Endothelial cell of umbilical vein (primary cell): ENCODE results near the gene PRLR. TPM values are rescaled to one million over a fixed set of nuclear protein-coding genes. Genes with fewer than 3 reads are reported as not detected.

Source experiments
- BruUV-seq: library from RNA; stranded (reverse); fragments of 400-500 nt; replicated peaks from 2 replicates; lab custom pipeline; 2021; lab: Mats Ljungman, UMichigan
- CTCF ChIA-PET: fragments of 300-600, 350-600 bp; sonication (Branson Sonifier 250); formaldehyde crosslinking; loops from one replicate; lab custom pipeline; 2021; ENCODE audit warnings: antibody characterized with exemption, inconsistent platforms; lab: Charles Lee
- POLR2A ChIA-PET: fragments of 300-600, 350-600 bp; sonication (Branson Sonifier 250); formaldehyde crosslinking; loops from one replicate; lab custom pipeline; 2021; ENCODE audit warnings: antibody characterized with exemption, inconsistent platforms; lab: Charles Lee
- DNase-seq: peaks from one replicate; pipeline ENCODE4 v3.0.0-alpha.2; 2011; ENCODE audit warnings: low read depth, low spot score
- FAIRE-seq: peaks from 2 replicates; lab custom pipeline; 2011; peaks lifted over from hg19 to GRCh38; lab: Jason Lieb, UNC
- H2AFZ ChIP-seq: 2 replicates; pipeline ENCODE4 v1.6.0; 2012; ENCODE audit warnings: low read depth, low read length, control low read depth, inconsistent platforms
- H3K27ac ChIP-seq: 2 replicates; pipeline ENCODE4 v1.5.1; 2011; ENCODE audit warnings: low read depth, mild to moderate bottlenecking, control low read depth, low read length, moderate library complexity; ENCODE audit not compliant: insufficient read depth
- H3K27me3 ChIP-seq, 2 experiments: 2 replicates each; pipeline versions ENCODE4 v1.6.0 to v1.6.1; 2011; ENCODE audit warnings: low read length in 2 of 2, mixed read lengths in 1 of 2; ENCODE audit not compliant: control insufficient read depth in 2 of 2, insufficient read depth in 2 of 2
- H3K36me3 ChIP-seq, 2 experiments: 2 replicates in 1 of 2; 3 replicates in 1 of 2; pipeline ENCODE4 v1.5.1; 2011; ENCODE audit warnings: low read length in 2 of 2, mild to moderate bottlenecking in 1 of 2, moderate library complexity in 1 of 2; ENCODE audit not compliant: control insufficient read depth in 2 of 2, insufficient read depth in 2 of 2; ENCODE audit errors: extremely low read depth in 1 of 2
- H3K4me1 ChIP-seq: 3 replicates; pipeline ENCODE4 v1.5.1; 2011; ENCODE audit warnings: mild to moderate bottlenecking, low read length; ENCODE audit not compliant: control insufficient read depth, insufficient read depth; ENCODE audit errors: extremely low read depth
- H3K4me2 ChIP-seq: 2 replicates; pipeline ENCODE4 v1.6.1; 2011; ENCODE audit warnings: low read length, control low read depth, mixed read lengths; ENCODE audit not compliant: insufficient read depth
- H3K4me3 ChIP-seq, 3 experiments: fragments of 200-600 bp in 1 of 3; sonication (generic), shearing (Covaris generic) in 1 of 3; replicated peaks in 1 of 3; 2 replicates each; pipeline ENCODE4 v1.5.1; 2011 to 2016; ENCODE audit warnings: control low read depth in 3 of 3, low read length in 3 of 3, mild to moderate bottlenecking in 2 of 3, inconsistent platforms in 1 of 3, low read depth in 1 of 3, moderate library complexity in 1 of 3; ENCODE audit not compliant: insufficient read depth in 1 of 3
- H3K79me2 ChIP-seq: 2 replicates; pipeline ENCODE4 v1.6.0; 2012; ENCODE audit warnings: low read length, inconsistent platforms; ENCODE audit not compliant: control insufficient read depth, insufficient read depth
- H3K9ac ChIP-seq: replicated peaks from 2 replicates; pipeline ENCODE3; 2011; ENCODE audit warnings: low read length, control low read depth; ENCODE audit not compliant: insufficient read depth; ENCODE audit errors: extremely low read depth
- H3K9me1 ChIP-seq: replicated peaks from 3 replicates; pipeline ENCODE4 v1.6.0; 2011; ENCODE audit warnings: mild to moderate bottlenecking, low read length; ENCODE audit not compliant: control insufficient read depth, insufficient read depth; ENCODE audit errors: extremely low read depth
- H3K9me3 ChIP-seq: replicated peaks from 2 replicates; pipeline ENCODE4 v1.5.1; 2012; ENCODE audit warnings: low read length, inconsistent platforms; ENCODE audit not compliant: control insufficient read depth, insufficient read depth
- H4K20me1 ChIP-seq: replicated peaks from 2 replicates; pipeline ENCODE3; 2011; ENCODE audit warnings: mild to moderate bottlenecking, low read length; ENCODE audit not compliant: control insufficient read depth, insufficient read depth; ENCODE audit errors: extremely low read depth
- EZH2 ChIP-seq: IDR thresholded peaks from 2 replicates; pipeline ENCODE4 v1.6.1; 2012; ENCODE audit warnings: borderline replicate concordance, low read depth, mild to moderate bottlenecking, moderate library complexity, low read length, inconsistent platforms; ENCODE audit not compliant: severe bottlenecking
- FOS ChIP-seq: IDR thresholded peaks from 2 replicates; pipeline ENCODE4 v1.6.1; 2011; ENCODE audit warnings: mild to moderate bottlenecking, low read length, moderate library complexity, borderline replicate concordance; ENCODE audit not compliant: insufficient read depth
- GATA2 ChIP-seq: IDR thresholded peaks from 2 replicates; pipeline ENCODE4 v1.7.0; 2011; ENCODE audit warnings: low read depth, mild to moderate bottlenecking, moderate library complexity, mixed read lengths, low read length; ENCODE audit not compliant: insufficient read length, insufficient read depth
- JUN ChIP-seq: IDR thresholded peaks from 2 replicates; pipeline ENCODE4 v1.6.1; 2011; ENCODE audit warnings: borderline replicate concordance, low read depth; ENCODE audit not compliant: insufficient read length, insufficient read depth
- MYC ChIP-seq: IDR thresholded peaks from one replicate; pipeline ENCODE4 v1.6.1; 2011; ENCODE audit warnings: mild to moderate bottlenecking, low read depth, low read length
- POLR2A ChIP-seq: IDR thresholded peaks from 2 replicates; pipeline ENCODE4 v1.6.1; 2012; ENCODE audit warnings: low read depth, mild to moderate bottlenecking, control low read depth, low read length
- POLR2AphosphoS5 ChIP-seq: IDR thresholded peaks from 2 replicates; pipeline ENCODE4 v1.6.1; 2012; ENCODE audit warnings: low read depth, mild to moderate bottlenecking, control low read depth, low read length, moderate library complexity; ENCODE audit not compliant: insufficient read depth
- dilution Hi-C: fragments of 300-500 bp; cut with MboI; formaldehyde crosslinking; loops from one replicate; pipeline ENCODE4 v1.15.0; 2019; ENCODE audit warnings: low sequenced_read_pairs; ENCODE audit not compliant: extremely low pct_ligation_motif_present
- intact Hi-C: fragments of 100-400 bp; cut with micrococcal nuclease; formaldehyde crosslinking; loops from one replicate; pipeline ENCODE4 v1.10.0; 2022
- polyA plus RNA-seq, 4 experiments: library from polyadenylated mRNA; depleted of rRNA in 3 of 4; stranded (reverse) in 3 of 4; unstranded in 1 of 4; fragments of >200 nt; gene quantifications; 2 replicates each; pipeline versions ENCODE4 v1.2.1 to v1.2.3, GENCODE V29; 2011 to 2012; ENCODE audit warnings: missing spikeins in 1 of 4
- total RNA-seq: library from RNA; stranded (reverse); gene quantifications from 2 replicates; pipeline ENCODE4 v1.2.3, GENCODE V29; 2021
- TF ChIP-seq, protein P1 (sequence below): IDR thresholded peaks from 2 replicates; pipeline ENCODE4 v1.6.1; 2011; ENCODE audit not compliant: insufficient read depth, insufficient read length
- TF ChIP-seq, protein P2 (sequence below), 2 donors: IDR thresholded peaks; 1 replicate in 1 of 2; 2 replicates in 1 of 2; pipeline ENCODE4 v1.5.1; 2011; ENCODE audit warnings: low read length in 2 of 2, mild to moderate bottlenecking in 2 of 2, moderate library complexity in 2 of 2, control low read depth in 1 of 2, inconsistent platforms in 1 of 2, low read depth in 1 of 2; ENCODE audit not compliant: insufficient read depth in 1 of 2; ENCODE audit errors: extremely low read depth in 1 of 2

Gene PRLR
- total and polyA plus RNA-seq, 2 donors (not counting 3 experiments of a cell fraction or from before 2014, with no cell fraction given), result not detected

DNA sequence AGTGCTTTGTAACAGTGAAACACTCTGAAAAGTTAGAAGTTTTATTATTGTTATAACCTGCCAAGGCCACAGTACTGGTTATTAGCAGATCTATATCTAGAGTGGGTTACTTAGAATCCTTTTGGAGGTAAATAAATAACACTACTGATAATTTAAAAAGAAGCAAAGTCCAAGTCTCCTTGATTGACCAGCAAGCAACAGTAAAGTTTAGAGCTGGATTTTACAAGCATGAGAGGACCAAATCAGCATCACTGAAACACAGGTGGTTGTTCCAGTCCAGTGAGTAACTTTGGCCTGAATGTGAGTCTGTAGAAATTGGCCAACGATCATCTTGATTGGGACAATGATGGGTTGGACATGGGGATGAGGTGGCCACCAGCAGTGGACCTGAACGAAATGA lies 105.4 kb downstream of the PRLR start:
- Histone ChIP-seq H3K79me2 (no peaks in the 10 kb centered on the region), H3K9ac (no peak overlapping the region), H3K9me1 (no peaks in the 10 kb centered on the region), H3K4me2 (no peak overlapping the region), H3K4me3 (no peak overlapping the region), H2AFZ (no peak overlapping the region), H3K4me1 (no peaks in the 10 kb centered on the region), H3K9me3 (no peaks in the 10 kb centered on the region), H3K27ac (no peak overlapping the region), H3K27me3 (no peaks in the 10 kb centered on the region), H3K36me3 (no peaks in the 10 kb centered on the region), H4K20me1 (no peaks in the 10 kb centered on the region)
- CTCF ChIA-PET, result no interaction called here
- dilution Hi-C loops (no loop called here), intact Hi-C loops (no loop called here)
- DNase-seq, result no peak
- no peak for FAIRE-seq
- POLR2A ChIA-PET, result no interaction called here
- no TSS peak for BruUV-seq
- TF ChIP-seq, protein P1, sequence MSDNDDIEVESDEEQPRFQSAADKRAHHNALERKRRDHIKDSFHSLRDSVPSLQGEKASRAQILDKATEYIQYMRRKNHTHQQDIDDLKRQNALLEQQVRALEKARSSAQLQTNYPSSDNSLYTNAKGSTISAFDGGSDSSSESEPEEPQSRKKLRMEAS, result no peak
- TF ChIP-seq, protein P2, sequence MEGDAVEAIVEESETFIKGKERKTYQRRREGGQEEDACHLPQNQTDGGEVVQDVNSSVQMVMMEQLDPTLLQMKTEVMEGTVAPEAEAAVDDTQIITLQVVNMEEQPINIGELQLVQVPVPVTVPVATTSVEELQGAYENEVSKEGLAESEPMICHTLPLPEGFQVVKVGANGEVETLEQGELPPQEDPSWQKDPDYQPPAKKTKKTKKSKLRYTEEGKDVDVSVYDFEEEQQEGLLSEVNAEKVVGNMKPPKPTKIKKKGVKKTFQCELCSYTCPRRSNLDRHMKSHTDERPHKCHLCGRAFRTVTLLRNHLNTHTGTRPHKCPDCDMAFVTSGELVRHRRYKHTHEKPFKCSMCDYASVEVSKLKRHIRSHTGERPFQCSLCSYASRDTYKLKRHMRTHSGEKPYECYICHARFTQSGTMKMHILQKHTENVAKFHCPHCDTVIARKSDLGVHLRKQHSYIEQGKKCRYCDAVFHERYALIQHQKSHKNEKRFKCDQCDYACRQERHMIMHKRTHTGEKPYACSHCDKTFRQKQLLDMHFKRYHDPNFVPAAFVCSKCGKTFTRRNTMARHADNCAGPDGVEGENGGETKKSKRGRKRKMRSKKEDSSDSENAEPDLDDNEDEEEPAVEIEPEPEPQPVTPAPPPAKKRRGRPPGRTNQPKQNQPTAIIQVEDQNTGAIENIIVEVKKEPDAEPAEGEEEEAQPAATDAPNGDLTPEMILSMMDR (IDR thresholded peaks at IDR 0.05; ENCODE audit: extremely low read depth in 1 of 2, insufficient read depth in 1 of 2, low read depth in 1 of 2, low read length in 2 of 2), result no peak
- TF ChIP-seq POLR2A (no peak), FOS (no peak), MYC (no peak), EZH2 (no peak), JUN (no peak), POLR2AphosphoS5 (no peak), GATA2 (no peak)
